HG03460 (cell line): ENCODE results near the gene PLA2G4B.

Experiments
- ATAC-seq: cut with Tn5 transposase; IDR thresholded peaks from one replicate; pipeline ENCODE4 v1.9.1; 2021; ENCODE audit not compliant: unreplicated experiment

PLA2G4B gene

GRCh38 chr15:41806291-41807181 is 32.1 kb upstream of the PLA2G4B start:
- ATAC-seq: no peak

GRCh38 chr15:41809121-41809520 is 29.5 kb upstream of the PLA2G4B start:
- no peak for ATAC-seq

DNA sequence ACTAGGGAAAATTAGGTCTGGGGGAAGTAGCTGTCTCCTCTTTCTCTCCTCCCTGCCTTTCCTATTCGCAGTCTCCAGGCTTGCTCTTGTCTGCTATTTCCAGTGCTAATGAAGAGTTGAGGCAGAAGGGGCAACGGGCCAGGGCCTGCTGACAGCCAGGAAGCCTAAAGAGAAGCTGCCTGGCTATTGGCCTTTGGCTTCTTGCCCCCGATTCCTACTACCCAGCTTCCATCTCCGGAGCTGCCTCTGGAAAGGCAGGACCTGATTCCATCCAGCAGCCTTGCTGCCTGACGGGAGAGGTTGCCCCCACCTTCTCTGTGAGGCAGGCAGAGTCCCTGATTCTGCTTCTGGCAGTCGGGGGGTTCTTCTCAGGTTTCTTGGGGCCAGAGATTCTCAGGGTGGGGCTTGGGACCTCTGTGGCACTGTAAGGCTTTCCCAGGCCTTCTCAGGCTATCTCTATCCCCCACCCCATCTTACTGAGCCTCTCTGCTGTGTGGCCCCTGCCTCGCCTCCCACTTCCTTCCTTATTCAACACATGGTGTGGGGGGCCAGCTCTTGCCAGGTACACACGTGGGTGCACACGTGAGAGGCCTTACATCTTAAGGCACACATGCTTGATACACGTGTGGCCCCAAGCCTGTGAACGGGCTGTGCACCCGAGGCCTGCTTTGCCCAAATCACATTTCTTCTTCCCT is 29.0 kb upstream of the PLA2G4B start:
- ATAC-seq: no peak

- no peak for ATAC-seq
These were observed 27.8 kb upstream of the PLA2G4B start for GRCh38 chr15:41810651-41811431.

DNA sequence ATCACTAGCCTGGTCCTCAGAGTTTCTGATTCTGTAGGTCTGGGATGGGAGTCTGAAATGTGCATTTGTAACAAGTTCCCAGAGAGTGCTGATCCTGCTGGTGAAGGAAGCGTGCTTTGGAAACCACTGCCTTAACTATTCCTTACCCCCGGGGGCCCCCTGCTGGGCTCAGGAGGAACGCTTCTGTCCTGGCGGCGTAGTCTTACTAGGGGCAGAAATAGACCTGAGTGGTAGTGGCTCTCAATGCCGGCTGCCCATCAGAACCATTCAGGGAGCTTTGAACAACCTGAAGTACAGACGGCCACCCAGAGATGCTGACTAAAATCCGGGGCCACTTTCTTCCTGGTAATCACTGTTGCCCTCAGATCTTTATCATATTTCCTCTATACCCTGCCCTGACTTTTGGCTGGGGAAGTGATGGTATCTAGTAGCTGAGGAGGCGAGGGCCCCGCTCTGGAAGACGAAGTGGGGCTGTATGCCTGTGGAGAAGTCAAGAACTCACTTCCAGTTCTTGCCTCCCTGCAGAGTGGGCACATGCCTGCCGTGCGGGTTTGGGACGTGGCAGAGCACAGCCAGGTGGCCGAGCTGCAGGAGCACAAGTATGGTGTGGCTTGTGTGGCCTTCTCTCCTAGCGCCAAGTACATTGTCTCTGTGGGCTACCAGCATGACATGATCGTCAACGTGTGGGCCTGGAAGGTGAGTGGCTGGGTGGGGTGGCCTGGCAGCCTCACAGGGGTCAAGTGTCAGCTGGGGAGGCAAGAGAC is 27.0 kb upstream of the PLA2G4B start:
- no peak for ATAC-seq

DNA sequence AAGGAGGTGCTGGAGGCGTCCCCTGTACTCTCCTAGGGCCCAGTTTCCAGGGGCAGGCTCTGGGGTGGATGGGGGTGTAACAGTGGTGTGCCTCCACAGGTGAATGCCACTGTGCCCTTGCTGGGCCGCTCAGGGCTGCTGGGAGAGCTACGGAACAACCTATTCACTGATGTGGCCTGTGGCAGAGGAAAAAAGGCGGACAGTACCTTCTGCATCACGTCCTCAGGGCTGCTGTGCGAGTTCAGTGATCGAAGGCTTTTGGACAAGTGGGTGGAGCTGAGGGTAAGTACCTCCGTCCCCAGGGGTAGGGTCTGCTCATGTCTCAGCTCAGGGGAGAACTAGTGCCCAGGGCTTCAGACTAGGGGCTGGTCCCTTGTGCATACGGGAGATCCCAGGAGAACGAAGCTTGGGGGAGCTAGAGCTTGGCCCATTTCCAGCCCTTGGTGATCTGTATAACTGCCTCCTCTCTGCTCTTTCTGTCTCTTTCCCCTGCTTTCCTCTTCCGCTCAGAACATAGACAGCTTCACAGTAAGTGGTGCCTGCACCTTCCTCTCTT is 25.7 kb upstream of the PLA2G4B start:
- ATAC-seq: no peak

GRCh38 chr15:41813426-41813825 is 25.2 kb upstream of the PLA2G4B start:
- no peak for ATAC-seq

- no peak for ATAC-seq
These were observed 24.1 kb upstream of the PLA2G4B start for GRCh38 chr15:41814534-41814933.

GRCh38 chr15:41816788-41817187 is 21.9 kb upstream of the PLA2G4B start:
- no peak for ATAC-seq

DNA sequence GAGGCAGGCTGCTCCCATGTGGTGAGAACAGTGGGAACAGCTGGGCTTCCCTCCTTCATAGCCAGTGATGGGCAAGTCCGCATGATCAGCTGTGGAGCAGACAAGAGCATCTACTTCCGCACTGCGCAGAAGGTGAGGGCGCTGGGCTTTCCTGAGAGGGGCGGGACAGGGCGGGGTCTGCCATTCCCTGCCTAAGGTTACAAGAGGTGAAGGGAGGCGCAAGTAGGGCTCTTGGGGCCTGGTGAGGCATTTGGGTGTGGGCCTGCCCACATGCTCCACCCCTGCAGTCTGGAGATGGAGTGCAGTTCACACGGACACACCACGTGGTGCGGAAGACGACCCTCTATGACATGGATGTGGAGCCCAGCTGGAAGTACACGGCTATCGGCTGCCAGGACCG is 21.3 kb upstream of the PLA2G4B start:
- no peak for ATAC-seq

DNA sequence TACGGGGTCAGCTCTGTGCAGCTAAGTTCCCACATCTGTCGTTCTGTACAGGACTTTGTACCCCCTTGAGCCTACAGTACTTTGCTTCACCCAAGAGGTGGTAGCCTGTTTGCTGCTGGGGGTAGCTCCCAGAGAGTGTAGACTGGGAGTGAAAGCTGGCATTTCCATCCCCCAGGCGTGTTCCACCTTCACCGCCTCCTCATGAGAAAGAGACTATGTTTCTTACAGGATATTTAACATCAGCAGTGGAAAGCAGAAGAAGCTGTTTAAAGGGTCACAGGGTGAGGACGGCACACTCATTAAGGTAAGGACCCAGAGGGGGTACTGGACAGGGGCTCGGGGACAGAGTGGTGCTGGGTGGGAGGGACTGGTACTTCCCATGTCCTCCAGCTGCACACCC is 20.9 kb upstream of the PLA2G4B start:
- ATAC-seq: no peak

GRCh38 chr15:41819455-41820050 is 19.1 kb upstream of the PLA2G4B start:
- ATAC-seq: no peak

DNA sequence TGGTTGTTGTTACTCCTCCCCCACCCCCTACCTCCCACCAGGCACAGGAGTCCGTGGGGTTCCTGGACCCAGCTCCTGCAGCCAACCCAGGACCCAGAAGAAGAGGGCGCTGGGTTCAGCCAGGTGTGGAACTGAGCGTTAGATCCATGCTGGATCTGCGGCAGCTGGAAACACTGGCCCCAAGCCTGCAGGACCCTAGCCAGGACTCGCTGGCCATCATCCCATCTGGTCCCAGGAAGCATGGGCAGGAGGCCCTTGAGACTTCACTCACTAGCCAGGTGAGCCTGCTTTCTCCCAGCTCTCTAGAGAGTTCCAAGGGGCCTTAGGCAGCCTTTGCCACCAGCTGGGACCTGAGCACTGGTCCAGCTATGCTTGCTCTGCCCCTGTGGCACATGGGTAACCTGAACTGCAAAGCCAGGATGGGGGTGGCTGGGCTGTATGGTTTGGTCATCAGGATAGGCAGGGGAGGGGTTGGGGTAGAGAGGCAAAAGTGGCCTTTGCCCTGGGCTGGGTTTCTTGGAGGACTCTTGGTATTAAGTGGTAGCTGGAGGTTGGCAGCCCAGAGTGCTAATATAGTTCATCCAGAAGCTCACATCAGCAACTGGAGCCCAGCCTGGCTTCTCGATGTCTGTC is 17.7 kb upstream of the PLA2G4B start:
- no peak for ATAC-seq

- no peak for ATAC-seq
These were observed 16.8 kb upstream of the PLA2G4B start for GRCh38 chr15:41821831-41822230.

GRCh38 chr15:41822471-41822870 is 16.2 kb upstream of the PLA2G4B start:
- no peak for ATAC-seq

DNA sequence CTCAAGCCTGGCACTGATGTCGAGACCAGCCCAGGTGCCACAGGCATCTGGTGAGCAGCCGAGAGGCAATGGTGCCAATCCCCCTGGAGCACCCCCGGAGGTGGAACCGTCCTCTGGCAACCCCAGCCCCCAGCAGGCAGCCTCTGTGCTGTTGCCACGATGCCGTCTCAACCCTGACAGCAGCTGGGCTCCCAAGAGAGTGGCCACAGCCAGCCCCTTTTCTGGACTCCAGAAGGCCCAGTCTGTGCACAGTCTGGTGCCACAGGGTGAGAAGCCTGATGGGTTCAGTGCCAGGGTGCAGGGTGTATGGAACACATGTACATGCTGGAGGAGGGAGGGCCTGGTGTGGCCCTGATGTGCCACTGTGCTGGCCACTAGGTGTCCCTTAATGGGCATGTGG is 15.7 kb upstream of the PLA2G4B start:
- no peak for ATAC-seq

DNA sequence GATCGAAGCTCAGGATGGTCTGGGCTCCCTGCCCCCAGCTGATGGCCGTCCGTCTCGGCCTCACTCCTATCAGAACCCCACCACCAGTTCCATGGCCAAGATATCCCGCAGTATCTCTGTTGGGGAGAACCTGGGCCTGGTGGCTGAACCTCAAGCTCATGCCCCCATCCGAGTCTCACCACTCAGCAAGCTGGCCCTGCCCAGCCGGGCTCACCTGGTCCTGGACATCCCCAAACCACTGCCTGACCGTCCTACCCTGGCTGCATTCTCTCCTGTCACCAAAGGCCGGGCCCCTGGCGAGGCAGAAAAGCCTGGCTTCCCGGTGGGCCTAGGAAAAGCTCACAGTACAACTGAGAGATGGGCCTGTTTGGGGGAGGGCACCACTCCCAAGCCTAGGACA is 15.1 kb upstream of the PLA2G4B start:
- ATAC-seq: no peak

- ATAC-seq: no peak
These were observed 14.4 kb upstream of the PLA2G4B start for GRCh38 chr15:41824062-41824745.

- no peak for ATAC-seq
These were observed 13.5 kb upstream of the PLA2G4B start for GRCh38 chr15:41825145-41825544.
